H1 (cell line): Measurements from ENCODE around the gene ZBTB7B.

ENCODE experiments used
- HDAC2 ChIP-seq, 2 experiments: fragments of 300-600 bp in 1 of 2; sonication (generic) in 1 of 2; IDR thresholded peaks; 2 replicates each; pipeline ENCODE4 v1.6.1; 2011 to 2012; ENCODE audit warnings: low read depth in 2 of 2, low read length in 2 of 2, mild to moderate bottlenecking in 2 of 2, moderate library complexity in 2 of 2, borderline replicate concordance in 1 of 2, inconsistent platforms in 1 of 2
- JUND ChIP-seq: IDR thresholded peaks from 2 replicates; pipeline ENCODE4 v1.6.1; 2011; ENCODE audit warnings: mild to moderate bottlenecking, improper control_type of control experiment, low read length
- TF ChIP-seq, protein P1 (sequence below), 3 experiments: IDR thresholded peaks; 1 replicate in 2 of 3; 2 replicates in 1 of 3; pipeline versions ENCODE4 v1.5.1 to v1.6.1; 2011; ENCODE audit warnings: low read length in 3 of 3, mild to moderate bottlenecking in 3 of 3, inconsistent platforms in 2 of 3, low read depth in 1 of 3, moderate library complexity in 1 of 3; ENCODE audit not compliant: insufficient read depth in 1 of 3; ENCODE audit errors: control extremely low read depth in 1 of 3

DNA sequence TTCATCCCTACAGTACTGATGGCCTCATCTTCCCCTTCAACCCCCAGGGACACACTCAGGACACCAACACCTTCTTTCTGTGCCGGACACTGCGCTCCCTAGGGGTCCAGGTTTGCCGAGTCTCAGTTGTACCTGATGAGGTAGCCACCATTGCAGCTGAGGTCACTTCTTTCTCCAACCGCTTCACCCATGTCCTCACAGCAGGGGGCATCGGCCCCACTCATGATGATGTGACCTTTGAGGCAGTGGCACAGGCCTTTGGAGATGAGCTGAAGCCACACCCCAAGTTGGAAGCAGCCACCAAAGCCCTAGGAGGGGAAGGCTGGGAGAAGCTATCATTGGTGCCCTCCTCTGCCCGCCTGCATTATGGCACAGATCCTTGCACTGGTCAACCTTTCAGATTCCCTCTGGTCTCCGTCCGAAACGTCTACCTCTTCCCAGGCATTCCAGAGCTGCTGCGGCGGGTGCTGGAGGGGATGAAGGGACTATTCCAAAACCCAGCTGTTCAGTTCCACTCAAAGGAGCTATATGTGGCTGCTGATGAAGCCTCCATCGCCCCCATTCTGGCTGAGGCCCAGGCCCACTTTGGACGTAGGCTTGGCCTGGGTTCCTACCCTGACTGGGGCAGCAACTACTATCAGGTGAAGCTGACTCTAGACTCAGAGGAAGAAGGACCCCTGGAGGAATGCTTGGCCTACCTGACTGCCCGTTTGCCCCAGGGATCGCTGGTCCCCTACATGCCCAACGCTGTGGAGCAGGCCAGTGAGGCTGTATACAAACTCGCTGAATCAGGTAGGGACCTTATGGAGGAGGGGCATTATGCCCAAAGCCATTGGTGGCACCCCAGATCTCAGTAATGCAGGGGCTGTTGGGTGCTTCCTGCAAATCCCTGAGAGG is 14.3 kb upstream of the ZBTB7B start:
- TF ChIP-seq JUND (no peak), HDAC2 (IDR thresholded peaks at IDR 0.05; ENCODE audit: borderline replicate concordance in 1 of 2, low read depth in 2 of 2, low read length in 2 of 2) (no peak)
- TF ChIP-seq, protein P1, sequence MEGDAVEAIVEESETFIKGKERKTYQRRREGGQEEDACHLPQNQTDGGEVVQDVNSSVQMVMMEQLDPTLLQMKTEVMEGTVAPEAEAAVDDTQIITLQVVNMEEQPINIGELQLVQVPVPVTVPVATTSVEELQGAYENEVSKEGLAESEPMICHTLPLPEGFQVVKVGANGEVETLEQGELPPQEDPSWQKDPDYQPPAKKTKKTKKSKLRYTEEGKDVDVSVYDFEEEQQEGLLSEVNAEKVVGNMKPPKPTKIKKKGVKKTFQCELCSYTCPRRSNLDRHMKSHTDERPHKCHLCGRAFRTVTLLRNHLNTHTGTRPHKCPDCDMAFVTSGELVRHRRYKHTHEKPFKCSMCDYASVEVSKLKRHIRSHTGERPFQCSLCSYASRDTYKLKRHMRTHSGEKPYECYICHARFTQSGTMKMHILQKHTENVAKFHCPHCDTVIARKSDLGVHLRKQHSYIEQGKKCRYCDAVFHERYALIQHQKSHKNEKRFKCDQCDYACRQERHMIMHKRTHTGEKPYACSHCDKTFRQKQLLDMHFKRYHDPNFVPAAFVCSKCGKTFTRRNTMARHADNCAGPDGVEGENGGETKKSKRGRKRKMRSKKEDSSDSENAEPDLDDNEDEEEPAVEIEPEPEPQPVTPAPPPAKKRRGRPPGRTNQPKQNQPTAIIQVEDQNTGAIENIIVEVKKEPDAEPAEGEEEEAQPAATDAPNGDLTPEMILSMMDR (IDR thresholded peaks at IDR 0.05; ENCODE audit: control extremely low read depth in 1 of 3, insufficient read depth in 1 of 3, low read depth in 1 of 3, low read length in 3 of 3): no peak
